Neural crest cell (in vitro differentiated cells): ENCODE results near the gene ELF4. TPM values are rescaled to one million over a fixed set of nuclear protein-coding genes. Genes with fewer than 3 reads are reported as not detected.

Source experiments
- DNase-seq: peaks from one replicate; pipeline ENCODE4 v3.0.0; 2021; ENCODE audit warnings: low read depth, mixed read lengths, low spot score
- H3K27ac Mint-ChIP-seq: one replicate; pipeline ENCODE4 v1.8.0; 2021; ENCODE audit warnings: mild to moderate bottlenecking, mixed read lengths; ENCODE audit not compliant: unreplicated experiment
- H3K27me3 Mint-ChIP-seq: 2 replicates; pipeline ENCODE4 v1.8.0; 2021; ENCODE audit warnings: low read depth, mild to moderate bottlenecking, mixed read lengths
- H3K36me3 Mint-ChIP-seq: 2 replicates; pipeline ENCODE4 v1.8.0; 2021; ENCODE audit warnings: low read depth, mild to moderate bottlenecking, mixed read lengths
- H3K4me1 Mint-ChIP-seq: 2 replicates; pipeline ENCODE4 v1.8.0; 2021; ENCODE audit warnings: mixed read lengths
- H3K4me3 Mint-ChIP-seq: one replicate; pipeline ENCODE4 v1.8.0; 2021; ENCODE audit warnings: mild to moderate bottlenecking, mixed read lengths
- H3K9me3 Mint-ChIP-seq: 2 replicates; pipeline ENCODE4 v1.8.0; 2021; ENCODE audit warnings: mixed read lengths
- CTCF ChIP-seq: fragments of 200-600 bp; sonication (generic); conservative IDR thresholded peaks from 2 replicates; pipeline ENCODE4 v1.5.0; 2021; ENCODE audit warnings: antibody characterized with exemption, mild to moderate bottlenecking
- total RNA-seq: library from RNA; stranded (reverse); gene quantifications from 2 replicates; pipeline ENCODE4 v1.2.1, GENCODE V29; 2021

The ELF4 gene
- total RNA-seq, 1 donor from 2014 or later: 0.86 TPM

GRCh38 chrX:130075777-130076176, 34.5 kb downstream of the ELF4 start:
- TF ChIP-seq CTCF: no peak
- Mint-ChIP-seq H3K4me1 (no peaks in the 10 kb centered on the region), H3K36me3 (no peaks in the 10 kb centered on the region), H3K9me3 (no peaks in the 10 kb centered on the region), H3K27me3 (no peaks in the 10 kb centered on the region), H3K4me3 (no peak overlapping the region), H3K27ac (no peak overlapping the region)
- DNase-seq: no peak

GRCh38 chrX:130072345-130072740, 38.0 kb downstream of the ELF4 start:
- Mint-ChIP-seq H3K27ac (no peak overlapping the region), H3K4me3 (no peak overlapping the region), H3K4me1 (no peaks in the 10 kb centered on the region), H3K27me3 (no peaks in the 10 kb centered on the region), H3K9me3 (no peaks in the 10 kb centered on the region), H3K36me3 (no peaks in the 10 kb centered on the region)
- no peak for TF ChIP-seq CTCF
- no peak for DNase-seq

GRCh38 chrX:130071611-130072344, 38.5 kb downstream of the ELF4 start:
- DNase-seq: no peak

DNA sequence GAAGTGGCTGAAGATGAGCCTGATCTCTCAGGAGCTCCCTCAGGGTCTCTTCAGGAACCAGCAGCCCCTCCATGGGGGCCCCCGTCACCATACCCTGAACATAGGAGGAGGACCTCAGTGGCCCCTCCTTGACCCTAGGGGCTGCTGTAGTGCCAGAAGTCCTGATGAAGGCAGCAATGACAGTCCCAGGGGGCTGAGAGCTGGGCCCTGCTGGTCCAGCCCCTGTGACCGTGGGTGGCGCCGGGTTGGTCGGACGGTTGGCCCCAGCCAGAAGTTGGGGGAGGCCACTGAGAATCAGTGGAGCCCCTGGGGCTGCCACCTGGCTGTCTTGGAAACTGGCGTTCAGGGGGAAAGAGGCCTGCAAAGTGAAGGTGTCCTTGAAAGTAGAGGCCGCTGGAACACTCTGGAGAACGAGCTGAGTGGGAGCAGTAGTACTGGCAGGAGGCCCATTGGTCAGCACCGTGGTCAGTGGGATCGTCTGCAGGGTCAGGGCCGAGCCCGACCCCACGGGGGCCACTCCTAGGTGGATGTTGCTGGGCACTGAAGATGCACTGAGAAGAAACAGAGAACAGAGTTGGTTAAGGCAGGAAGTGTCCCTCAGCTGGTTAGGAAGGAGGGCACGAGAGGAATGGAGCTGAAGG, 43.2 kb downstream of the ELF4 start:
- Mint-ChIP-seq H3K27me3 (peaks cover 3% of the 10 kb centered on the region), H3K36me3 (peaks cover 4% of the 10 kb centered on the region), H3K4me3 (no peak overlapping the region), H3K9me3 (no peaks in the 10 kb centered on the region), H3K27ac (peak overlapping the region; percentile 85), H3K4me1 (no peaks in the 10 kb centered on the region)
- no peak for TF ChIP-seq CTCF
- DNase-seq: no peak

More at GRCh38 chrX:130071611-130072344, 38.5 kb downstream of the ELF4 start:
- H3K4me1 Mint-ChIP-seq: no peaks in the 10 kb centered on the region
- H3K36me3 Mint-ChIP-seq: no peaks in the 10 kb centered on the region
- H3K27me3 Mint-ChIP-seq: no peaks in the 10 kb centered on the region
- no peaks in the 10 kb centered on the region for H3K9me3 Mint-ChIP-seq
- H3K4me3 Mint-ChIP-seq: no peak overlapping the region
- TF ChIP-seq CTCF: no peak
- H3K27ac Mint-ChIP-seq: no peak overlapping the region

DNA sequence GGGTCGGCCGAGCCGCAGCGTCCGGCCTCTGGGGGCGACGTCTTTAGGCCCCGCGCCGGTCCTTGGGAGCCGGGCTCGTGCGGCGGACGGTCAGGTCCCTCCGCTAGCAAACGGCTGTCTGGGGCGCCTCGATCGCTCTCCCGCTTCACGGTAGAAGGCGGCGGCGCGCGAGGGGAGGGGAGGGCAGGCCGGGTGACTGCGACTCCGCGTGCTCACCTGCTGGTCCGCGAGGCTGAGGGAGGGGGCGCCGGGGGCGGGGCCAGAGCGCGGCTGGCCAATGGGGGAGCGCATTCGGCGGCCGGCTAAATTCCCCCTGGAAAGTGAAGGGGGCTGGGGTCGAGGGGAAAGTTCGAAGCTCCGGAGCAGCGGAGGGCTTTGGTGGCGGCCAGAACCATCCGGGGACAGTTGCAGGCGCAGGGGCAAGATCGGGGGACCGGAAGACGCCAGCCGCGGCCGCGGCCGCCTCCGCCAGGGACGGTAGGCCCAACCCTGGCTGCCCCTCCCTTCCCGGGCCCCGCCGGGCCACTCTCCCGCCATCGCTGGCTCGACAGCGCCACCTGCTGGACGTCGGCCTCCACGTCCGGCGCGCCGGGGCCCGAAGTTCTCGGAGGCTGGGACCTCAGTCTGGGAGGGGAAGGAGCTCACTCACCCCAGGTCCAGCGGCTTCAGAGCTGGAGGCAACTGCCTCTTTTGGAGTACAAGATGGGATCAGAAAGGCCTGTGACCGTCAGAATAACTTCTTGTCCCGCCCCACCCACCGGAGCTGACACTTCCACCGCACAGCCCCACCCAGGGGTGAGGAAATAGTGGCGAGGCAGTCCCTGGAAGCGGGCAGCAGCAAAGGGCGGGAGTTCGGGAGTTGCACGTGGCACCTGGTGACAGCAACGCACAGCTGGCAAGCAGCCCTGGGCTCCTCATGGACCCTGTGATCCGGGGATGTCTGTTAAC, 49.9 kb downstream of the ELF4 start:
- Mint-ChIP-seq H3K36me3 (peaks cover 5% of the 10 kb centered on the region), H3K4me1 (peaks cover 4% of the 10 kb centered on the region), H3K4me3 (peak overlapping the region; percentile 72), H3K27ac (no peak overlapping the region), H3K27me3 (peaks cover 4% of the 10 kb centered on the region), H3K9me3 (peaks cover 3% of the 10 kb centered on the region)
- peak; percentile 87 for DNase-seq
- peak; percentile 90 for TF ChIP-seq CTCF
